Measurements from ENCODE around the gene PICK1.
A peak's percentile ranks its signal among the peaks of the same experiment; 100 is the strongest.
"Not testable (repeated sequence)": the region's sequence is repeated elsewhere in the genome, so short reads cannot be mapped to it uniquely, and the experiment has no call there.

PICK1 gene

GRCh38 chr22:38114484-38115398 is 57.5 kb downstream of the PICK1 start:
- DNase-seq (ENCODE audit: low read depth) = peak; percentile 18
- H3K4me3 ChIP-seq (ENCODE audit: low read depth, low read length) = no peak overlapping the region
- TF ChIP-seq, protein P1, sequence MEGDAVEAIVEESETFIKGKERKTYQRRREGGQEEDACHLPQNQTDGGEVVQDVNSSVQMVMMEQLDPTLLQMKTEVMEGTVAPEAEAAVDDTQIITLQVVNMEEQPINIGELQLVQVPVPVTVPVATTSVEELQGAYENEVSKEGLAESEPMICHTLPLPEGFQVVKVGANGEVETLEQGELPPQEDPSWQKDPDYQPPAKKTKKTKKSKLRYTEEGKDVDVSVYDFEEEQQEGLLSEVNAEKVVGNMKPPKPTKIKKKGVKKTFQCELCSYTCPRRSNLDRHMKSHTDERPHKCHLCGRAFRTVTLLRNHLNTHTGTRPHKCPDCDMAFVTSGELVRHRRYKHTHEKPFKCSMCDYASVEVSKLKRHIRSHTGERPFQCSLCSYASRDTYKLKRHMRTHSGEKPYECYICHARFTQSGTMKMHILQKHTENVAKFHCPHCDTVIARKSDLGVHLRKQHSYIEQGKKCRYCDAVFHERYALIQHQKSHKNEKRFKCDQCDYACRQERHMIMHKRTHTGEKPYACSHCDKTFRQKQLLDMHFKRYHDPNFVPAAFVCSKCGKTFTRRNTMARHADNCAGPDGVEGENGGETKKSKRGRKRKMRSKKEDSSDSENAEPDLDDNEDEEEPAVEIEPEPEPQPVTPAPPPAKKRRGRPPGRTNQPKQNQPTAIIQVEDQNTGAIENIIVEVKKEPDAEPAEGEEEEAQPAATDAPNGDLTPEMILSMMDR (IDR thresholded peaks at IDR 0.05; ENCODE audit: control insufficient read depth, extremely low read depth, insufficient read depth) = peak; percentile 87

GRCh38 chr22:38115423-38116205 is 58.4 kb downstream of the PICK1 start:
- no peak for DNase-seq (ENCODE audit: low read depth)
- TF ChIP-seq, protein P1 (IDR thresholded peaks at IDR 0.05; ENCODE audit: control insufficient read depth, extremely low read depth, insufficient read depth) = no peak
- no peak overlapping the region for H3K4me3 ChIP-seq (ENCODE audit: low read depth, low read length)

- not testable (repeated sequence) for H3K4me3 ChIP-seq (ENCODE audit: low read depth, low read length); DNase-seq (ENCODE audit: low read depth)
Measured at GRCh38 chr22:38117556-38117955, 60.4 kb downstream of the PICK1 start.

DNA sequence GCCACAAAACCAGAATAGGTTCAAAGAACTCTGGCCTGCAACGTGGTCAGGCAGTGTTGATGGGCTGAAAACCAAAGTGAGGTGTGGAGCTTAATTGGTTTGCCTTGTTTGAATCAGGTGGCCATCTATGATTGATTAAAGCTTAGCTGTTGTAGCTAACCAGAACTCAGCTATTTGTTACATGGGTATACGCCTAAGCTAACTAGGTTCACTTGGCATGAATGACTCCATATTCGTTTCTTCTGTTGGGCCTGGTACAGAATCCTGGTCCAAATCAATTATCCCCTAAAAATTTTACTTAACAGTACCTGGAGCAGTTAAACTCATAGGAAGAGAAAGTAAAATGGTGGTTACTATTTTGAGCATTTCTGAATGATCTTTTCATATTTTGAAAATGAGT is 61.0 kb downstream of the PICK1 start:
- TF ChIP-seq, protein P1 (IDR thresholded peaks at IDR 0.05; ENCODE audit: control insufficient read depth, extremely low read depth, insufficient read depth) = no peak
- no peak overlapping the region for H3K4me3 ChIP-seq (ENCODE audit: low read depth, low read length)
- no peak for DNase-seq (ENCODE audit: low read depth)

DNA sequence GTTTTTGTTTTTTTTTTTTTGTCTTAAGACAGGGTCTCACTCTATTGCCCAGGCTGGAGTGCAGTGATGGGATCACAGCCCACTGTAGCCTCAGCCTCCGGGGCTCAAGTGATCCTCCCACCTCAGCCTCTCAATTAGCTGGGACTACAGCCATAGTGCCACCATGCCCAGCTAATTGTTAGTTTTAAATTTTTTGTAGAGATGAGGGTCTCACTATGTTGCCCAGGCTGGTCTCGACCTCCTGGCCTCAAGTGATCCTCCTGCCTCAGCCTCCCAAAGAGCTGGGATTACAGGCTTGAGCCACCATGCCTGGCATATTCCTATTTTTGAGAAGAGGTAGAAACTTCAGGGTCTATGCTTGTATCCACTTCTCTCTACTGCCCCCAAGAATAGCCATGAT is 61.5 kb downstream of the PICK1 start:
- H3K4me3 ChIP-seq (ENCODE audit: low read depth, low read length); DNase-seq (ENCODE audit: low read depth): not testable (repeated sequence)

DNA sequence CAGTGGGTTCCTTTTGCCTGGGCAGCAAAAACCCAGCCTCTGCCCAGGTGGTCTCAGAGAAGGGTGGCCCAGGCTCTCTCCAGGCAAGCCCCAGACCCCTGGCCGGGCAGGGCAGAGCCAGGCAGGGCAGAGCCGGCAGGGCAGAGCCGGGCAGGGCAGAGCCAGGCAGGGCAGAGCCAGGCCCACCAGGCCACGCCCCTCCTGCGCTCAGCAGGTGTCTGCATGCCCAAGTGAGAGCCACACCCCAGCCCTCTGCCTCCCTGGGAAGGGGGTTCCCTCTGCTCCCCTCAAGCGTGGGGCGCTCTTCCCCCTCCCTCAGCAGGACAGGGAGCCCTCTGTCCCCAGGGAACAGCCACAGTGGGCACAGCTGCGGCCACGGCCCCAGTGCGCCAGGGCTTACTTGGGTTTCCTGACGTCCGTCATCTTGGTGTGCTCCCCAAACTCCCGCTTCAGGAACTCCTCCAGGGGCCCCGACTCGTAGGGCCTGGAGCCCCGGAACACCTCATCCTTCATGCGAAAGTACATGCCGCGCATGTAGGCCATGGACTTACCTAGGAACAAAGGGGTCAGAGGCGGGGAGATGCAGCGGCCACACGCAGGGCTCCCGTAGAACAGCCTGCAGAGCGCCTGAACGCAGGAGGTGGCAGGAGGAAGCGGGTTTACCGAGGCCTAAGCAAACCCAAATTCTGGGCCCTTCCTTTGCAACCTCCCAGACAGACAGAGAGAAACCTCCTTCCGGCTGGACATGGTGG is 63.3 kb downstream of the PICK1 start:
- TF ChIP-seq, protein P1 (IDR thresholded peaks at IDR 0.05; ENCODE audit: control insufficient read depth, extremely low read depth, insufficient read depth) = no peak
- no peak for DNase-seq (ENCODE audit: low read depth)
- no peak overlapping the region for H3K4me3 ChIP-seq (ENCODE audit: low read depth, low read length)

DNA sequence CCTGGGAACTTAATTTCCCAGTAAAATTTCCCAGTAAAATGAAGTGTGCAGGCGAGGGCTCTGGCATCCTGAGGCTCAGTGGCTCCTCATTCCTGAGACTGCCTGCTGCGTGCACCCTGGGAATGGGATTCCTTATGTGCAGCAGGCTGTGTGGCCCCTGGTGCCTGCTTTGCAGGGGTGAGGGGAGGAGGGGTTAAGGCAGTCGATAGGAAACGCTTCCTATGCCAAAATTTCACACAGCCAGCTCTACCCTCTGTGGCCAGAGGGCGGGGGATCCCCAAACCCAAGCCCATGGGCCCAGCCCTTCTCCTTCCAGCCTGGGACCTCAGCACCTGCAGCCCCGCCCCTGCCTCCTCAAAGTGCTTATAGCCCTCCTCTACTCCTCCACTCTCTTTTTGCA is 65.4 kb downstream of the PICK1 start:
- TF ChIP-seq, protein P1 (IDR thresholded peaks at IDR 0.05; ENCODE audit: control insufficient read depth, extremely low read depth, insufficient read depth) = no peak
- no peak for DNase-seq (ENCODE audit: low read depth)
- H3K4me3 ChIP-seq (ENCODE audit: low read depth, low read length) = no peak overlapping the region

Measured in LNCaP clone FGC (cell line).